HepG2 (cell line): ENCODE measurements around the gene TLR9. TPM values are rescaled to one million over a fixed set of nuclear protein-coding genes. Genes with fewer than 3 reads are reported as not detected.
A peak's percentile ranks its signal among the peaks of the same experiment; 100 is the strongest.

ENCODE experiments used
- EED ChIP-seq: sonication (generic); formaldehyde crosslinking; IDR thresholded peaks from 2 replicates; pipeline ENCODE4 v1.5.0; 2020; ENCODE audit warnings: mild to moderate bottlenecking, missing genetic modification reagents
- MAFF ChIP-seq: IDR thresholded peaks from 2 replicates; pipeline ENCODE4 v1.6.1; 2011; ENCODE audit warnings: low read depth, low read length, improper control_type of control experiment
- PATZ1 ChIP-seq: sonication (generic); formaldehyde crosslinking; IDR thresholded peaks from 2 replicates; pipeline ENCODE4 v1.4.0; 2020; ENCODE audit warnings: missing genetic modification reagents
- PCBP2 ChIP-seq: fragments of 200-400 bp; formaldehyde crosslinking; optimal IDR thresholded peaks from 2 replicates; pipeline ENCODE3; 2018; ENCODE audit warnings: low read length, low read depth; ENCODE audit not compliant: poor library complexity, severe bottlenecking
- SOX6 ChIP-seq, 2 experiments: fragments of 450-650 bp in 1 of 2; sonication (generic) in 1 of 2; formaldehyde crosslinking in 1 of 2; IDR thresholded peaks; 2 replicates each; pipeline versions ENCODE4 v1.4.0 to v1.6.1; 2017 to 2020; ENCODE audit warnings: antibody characterized with exemption in 1 of 2, mild to moderate bottlenecking in 1 of 2, missing genetic modification reagents in 1 of 2
- ZBTB40 ChIP-seq, 2 experiments: fragments of 450-650 bp in 1 of 2; sonication (generic) in 1 of 2; formaldehyde crosslinking in 1 of 2; IDR thresholded peaks; 2 replicates each; pipeline versions ENCODE4 v1.6.1 to v1.8.0; 2016 to 2022; ENCODE audit warnings: antibody characterized with exemption in 1 of 2, mild to moderate bottlenecking in 1 of 2, missing genetic modification reagents in 1 of 2
- ZNF180 ChIP-seq: sonication (generic); formaldehyde crosslinking; IDR thresholded peaks from 2 replicates; pipeline ENCODE4 v1.4.0; 2020; ENCODE audit warnings: low read depth, missing genetic modification reagents, borderline replicate concordance
- ZNF329 ChIP-seq: sonication (generic); formaldehyde crosslinking; IDR thresholded peaks from 2 replicates; pipeline ENCODE4 v1.9.0; 2021; ENCODE audit warnings: low read depth, mild to moderate bottlenecking, missing genetic modification reagents
- ZNF367 ChIP-seq: sonication (generic); formaldehyde crosslinking; IDR thresholded peaks from 2 replicates; pipeline ENCODE4 v1.4.0; 2020; ENCODE audit warnings: missing genetic modification reagents, borderline replicate concordance
- ZNF564 ChIP-seq: sonication (generic); formaldehyde crosslinking; IDR thresholded peaks from 2 replicates; pipeline ENCODE4 v1.8.1; 2023; ENCODE audit warnings: mild to moderate bottlenecking, missing genetic modification reagents
- polyA plus RNA-seq, 8 experiments: library from polyadenylated mRNA; depleted of rRNA in 3 of 8; stranded (reverse) in 7 of 8; unstranded in 1 of 8; fragments of >200 nt; fragmentation: Illumina TruSeq in 4 of 8; extraction: Trizol in 4 of 8; gene quantifications; 2 replicates each; pipeline versions ENCODE4 v1.2.1 to v1.2.3, GENCODE V29; 2011 to 2016; ENCODE audit warnings: low read depth in 4 of 8, missing spikeins in 1 of 8, mixed read lengths in 1 of 8; ENCODE audit not compliant: insufficient read depth in 1 of 8
- total RNA-seq, 5 experiments: library from RNA; depleted of rRNA; stranded (reverse); fragments of >200 nt; fragmentation: Illumina TruSeq; extraction: Trizol; gene quantifications; 2 replicates each; pipeline ENCODE4 v1.2.3, GENCODE V29; 2016; ENCODE audit warnings: low read depth in 1 of 5
- TF ChIP-seq, protein P1 (sequence below): sonication (generic); formaldehyde crosslinking; IDR thresholded peaks from 2 replicates; pipeline ENCODE4 v1.5.1; 2020; ENCODE audit warnings: mild to moderate bottlenecking, moderate library complexity, missing genetic modification reagents
- TF ChIP-seq, protein P2 (sequence below), 2 experiments: fragments of 450-650 bp in 1 of 2; sonication (generic) in 1 of 2; formaldehyde crosslinking; IDR thresholded peaks; 2 replicates each; pipeline versions ENCODE4 v1.5.0 to v1.8.0; 2020 to 2022; ENCODE audit warnings: mild to moderate bottlenecking in 1 of 2, missing genetic modification reagents in 1 of 2

TLR9 gene
- total and polyA plus RNA-seq, 2 of the 13 experiments (the other 11 are each of a cell fraction or from before 2014, with no cell fraction given) = not detected

GRCh38 chr3:52177701-52178042 lies 47.8 kb downstream of the TLR9 start (continued):
- TF ChIP-seq ZBTB40 (IDR thresholded peaks at IDR 0.05) = no peak
- 0 out of 2 replicates have a peak, but pooled peaks have one; percentile 14 for TF ChIP-seq ZBTB40 (CRISPR knock-in tag; IDR thresholded peaks at IDR 0.05)
- no peak for TF ChIP-seq ZNF329 (CRISPR knock-in tag)
- no peak for TF ChIP-seq MAFF
- no peak for TF ChIP-seq EED
- TF ChIP-seq, protein P1, sequence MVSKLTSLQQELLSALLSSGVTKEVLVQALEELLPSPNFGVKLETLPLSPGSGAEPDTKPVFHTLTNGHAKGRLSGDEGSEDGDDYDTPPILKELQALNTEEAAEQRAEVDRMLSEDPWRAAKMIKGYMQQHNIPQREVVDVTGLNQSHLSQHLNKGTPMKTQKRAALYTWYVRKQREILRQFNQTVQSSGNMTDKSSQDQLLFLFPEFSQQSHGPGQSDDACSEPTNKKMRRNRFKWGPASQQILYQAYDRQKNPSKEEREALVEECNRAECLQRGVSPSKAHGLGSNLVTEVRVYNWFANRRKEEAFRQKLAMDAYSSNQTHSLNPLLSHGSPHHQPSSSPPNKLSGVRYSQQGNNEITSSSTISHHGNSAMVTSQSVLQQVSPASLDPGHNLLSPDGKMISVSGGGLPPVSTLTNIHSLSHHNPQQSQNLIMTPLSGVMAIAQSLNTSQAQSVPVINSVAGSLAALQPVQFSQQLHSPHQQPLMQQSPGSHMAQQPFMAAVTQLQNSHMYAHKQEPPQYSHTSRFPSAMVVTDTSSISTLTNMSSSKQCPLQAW (CRISPR knock-in tag) = no peak; the same call in 1 of the 2 replicates
- TF ChIP-seq PATZ1 = no peak
- TF ChIP-seq, protein P2, sequence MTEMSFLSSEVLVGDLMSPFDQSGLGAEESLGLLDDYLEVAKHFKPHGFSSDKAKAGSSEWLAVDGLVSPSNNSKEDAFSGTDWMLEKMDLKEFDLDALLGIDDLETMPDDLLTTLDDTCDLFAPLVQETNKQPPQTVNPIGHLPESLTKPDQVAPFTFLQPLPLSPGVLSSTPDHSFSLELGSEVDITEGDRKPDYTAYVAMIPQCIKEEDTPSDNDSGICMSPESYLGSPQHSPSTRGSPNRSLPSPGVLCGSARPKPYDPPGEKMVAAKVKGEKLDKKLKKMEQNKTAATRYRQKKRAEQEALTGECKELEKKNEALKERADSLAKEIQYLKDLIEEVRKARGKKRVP (CRISPR knock-in tag; IDR thresholded peaks at IDR 0.05) = no peak
- TF ChIP-seq SOX6 (IDR thresholded peaks at IDR 0.05) = no peak
- peak; percentile 6; the same call in 1 of the 2 replicates for TF ChIP-seq SOX6 (CRISPR knock-in tag; IDR thresholded peaks at IDR 0.05)
- TF ChIP-seq PCBP2 = no peak
- TF ChIP-seq ZNF564 (CRISPR knock-in tag) = no peak
- no peak for TF ChIP-seq ZNF180 (CRISPR knock-in tag)
- no peak for TF ChIP-seq ZNF367 (CRISPR knock-in tag)
